NOMO-1 (cell line): Measurements from ENCODE around the gene EPHA4.

ENCODE experiments used
- DNase-seq, 2 experiments: peaks; one replicate each; lab custom pipeline; 2025; ENCODE audit not compliant: unreplicated experiment in 2 of 2; lab: John Stamatoyannopoulos, UW

The EPHA4 gene

DNA sequence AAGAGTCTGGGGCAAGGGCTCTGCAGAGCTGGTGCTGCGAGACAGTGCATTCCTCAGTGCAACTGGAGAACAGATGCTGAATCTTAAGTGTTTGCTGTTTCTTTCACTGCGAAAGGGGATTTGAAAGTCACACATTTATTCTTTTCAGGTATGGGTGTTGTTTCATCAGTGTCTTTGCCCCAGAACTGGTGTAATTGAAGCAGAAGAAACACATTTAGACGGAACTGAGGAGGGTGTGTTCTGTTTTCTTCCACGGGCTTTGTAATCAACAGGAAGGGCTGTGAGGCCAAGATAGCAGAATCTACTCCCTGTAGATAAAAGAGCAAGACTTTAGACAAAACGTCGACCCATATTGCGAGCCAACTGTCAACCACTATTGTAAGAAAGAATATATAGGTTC, 151.9 kb downstream of the EPHA4 start:
- DNase-seq: no peak

DNA sequence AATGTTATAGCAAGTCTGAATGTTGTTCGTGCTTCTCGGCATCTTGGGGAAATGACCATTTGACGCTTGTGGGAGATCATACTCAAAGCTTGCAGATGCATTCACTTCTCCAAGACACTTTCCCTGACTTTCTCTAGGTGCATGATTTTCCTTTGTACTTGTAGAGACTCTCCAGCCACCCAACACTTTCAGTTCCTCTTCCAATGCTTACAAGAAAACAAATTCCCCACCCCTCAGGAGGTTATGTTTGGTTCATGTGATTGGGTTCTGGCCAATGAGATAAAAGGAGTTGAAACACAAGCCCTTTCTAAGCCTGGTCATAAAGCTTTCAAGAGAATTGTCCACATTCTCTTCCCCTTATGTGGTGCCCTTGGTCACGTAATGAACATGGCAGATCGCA, 156.3 kb downstream of the EPHA4 start:
- peak; percentile 0 to 19 for DNase-seq

DNA sequence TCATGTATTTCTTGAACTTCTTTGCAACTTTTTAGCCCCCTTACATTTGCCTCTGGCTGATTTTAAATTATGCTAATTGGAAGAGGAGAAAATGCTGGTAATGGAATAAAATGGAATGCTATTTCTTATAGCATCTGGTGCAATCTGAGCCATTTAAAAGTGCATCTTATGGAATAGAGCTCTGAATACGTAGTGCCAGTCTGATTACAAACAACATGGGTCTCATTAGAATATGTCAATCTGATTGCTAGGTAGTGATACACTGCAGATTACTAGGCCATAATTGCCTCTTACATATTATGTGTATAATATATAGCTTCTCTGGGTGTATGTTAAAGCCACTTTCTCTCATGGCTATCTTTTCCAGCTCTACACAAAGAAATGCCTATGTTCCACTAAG, 159.1 kb downstream of the EPHA4 start:
- no peak for DNase-seq

DNA sequence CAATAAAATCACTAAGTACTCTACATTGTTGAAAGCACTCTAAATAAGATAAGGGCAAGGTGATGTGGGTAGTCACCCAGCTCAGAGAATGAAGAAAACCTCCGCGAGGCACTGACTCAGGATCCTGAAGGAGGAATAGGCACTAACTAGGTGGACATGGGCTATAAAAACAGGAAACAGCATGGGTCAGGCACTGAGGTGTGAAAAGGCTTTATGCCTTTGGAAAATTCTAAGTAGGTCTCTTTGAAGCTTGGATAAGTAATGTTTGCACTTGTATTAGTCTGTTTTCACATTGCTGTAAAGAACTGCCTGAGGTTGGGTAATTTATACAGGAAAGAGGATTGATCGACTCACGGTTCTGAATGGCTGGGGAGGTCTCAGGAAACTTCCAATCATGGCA, 161.6 kb downstream of the EPHA4 start:
- no peak for DNase-seq

DNA sequence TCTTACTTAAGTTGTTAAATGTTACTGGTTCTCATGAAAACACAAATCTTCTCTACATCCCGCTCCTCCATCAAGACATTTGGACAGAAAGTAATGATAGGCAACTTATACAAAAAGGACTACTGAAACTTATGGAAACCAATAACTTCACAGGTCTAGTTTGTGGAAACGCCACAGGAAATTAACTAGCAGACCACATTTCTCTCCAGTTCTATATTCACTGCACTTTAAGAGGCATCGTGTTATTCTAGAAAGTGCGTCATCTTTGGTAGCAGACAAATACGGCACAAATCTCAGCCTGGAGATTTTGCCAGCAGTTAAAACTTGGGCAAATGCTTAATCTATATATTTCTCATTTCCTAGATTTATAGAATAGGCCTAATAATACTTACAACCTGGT, 164.3 kb downstream of the EPHA4 start:
- DNase-seq: no peak

DNA sequence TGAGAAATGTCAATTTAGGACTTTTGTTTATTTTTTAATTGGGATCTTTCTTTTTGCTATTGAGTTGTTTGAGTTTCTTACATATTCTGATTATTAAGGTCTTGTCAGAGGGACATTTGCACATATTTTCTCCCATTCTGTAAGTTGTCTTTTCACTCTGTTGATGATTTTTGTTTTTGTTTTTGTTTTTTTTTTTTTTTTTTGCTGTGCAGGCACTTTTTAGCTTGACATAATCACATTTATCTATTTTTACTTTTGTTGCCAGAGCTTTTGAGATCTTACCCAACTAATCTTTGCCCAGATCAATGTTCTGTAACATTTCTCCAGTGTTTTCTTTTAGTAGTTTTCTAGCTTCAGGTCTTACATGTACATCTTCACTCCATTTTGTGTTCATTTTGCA, 166.6 kb downstream of the EPHA4 start:
- no peak for DNase-seq

DNA sequence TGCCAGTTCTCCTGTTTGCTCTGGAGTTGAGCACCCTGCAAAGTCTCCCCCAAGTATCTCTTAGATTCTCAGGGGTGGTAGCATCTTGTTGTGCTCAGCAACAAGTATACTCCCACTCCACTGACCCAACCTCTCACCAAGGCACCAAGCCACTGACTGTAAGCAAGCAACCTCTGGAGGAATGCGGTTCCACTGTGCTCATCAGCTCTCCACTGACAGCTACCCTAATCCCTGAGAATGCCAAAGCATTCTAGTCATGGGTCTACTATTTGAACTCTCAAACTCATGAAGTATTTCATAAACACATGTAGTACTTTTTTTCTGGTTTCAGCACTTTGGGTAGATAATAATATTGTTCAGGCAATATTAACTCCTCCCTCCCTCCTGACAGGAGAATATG, 170.0 kb downstream of the EPHA4 start:
- DNase-seq: no peak

DNA sequence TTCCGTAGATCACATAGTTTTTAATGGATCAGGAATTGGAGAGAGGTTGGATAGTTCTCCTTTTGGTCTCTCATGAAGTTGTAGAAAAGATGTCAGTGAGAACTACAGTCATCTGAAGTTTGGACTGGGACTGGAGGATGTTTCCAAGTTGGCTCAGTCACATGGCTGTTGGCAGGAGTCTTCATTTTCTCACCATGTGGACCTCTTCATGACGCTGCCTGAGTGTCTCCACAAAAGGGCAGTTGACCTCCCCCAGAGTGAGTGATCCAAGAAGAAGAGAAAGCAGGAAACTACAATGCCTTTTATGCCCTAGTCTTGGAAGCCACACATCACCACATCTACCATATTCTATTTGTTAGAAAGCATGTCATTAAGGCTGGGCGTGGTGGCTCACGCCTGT, 171.7 kb downstream of the EPHA4 start:
- no peak for DNase-seq

DNA sequence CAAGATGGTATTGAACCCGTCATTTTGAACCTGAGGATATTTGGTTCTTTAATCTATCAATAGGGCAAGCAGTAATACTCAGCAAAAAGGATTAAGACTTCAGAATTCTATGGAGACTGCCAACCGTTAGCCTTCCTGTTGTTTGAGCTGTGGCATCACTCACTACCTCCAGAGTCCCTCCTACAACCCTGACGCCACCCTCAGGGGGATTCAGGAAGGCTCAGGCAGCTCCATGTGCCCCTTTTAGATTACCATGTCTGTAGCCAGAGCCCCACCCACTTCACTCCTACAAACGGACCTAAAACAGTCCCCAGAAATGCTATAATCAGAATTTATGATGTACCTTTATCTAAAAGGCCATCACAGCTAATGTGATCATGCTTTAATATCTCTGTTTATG, 172.9 kb downstream of the EPHA4 start:
- DNase-seq: no peak

DNA sequence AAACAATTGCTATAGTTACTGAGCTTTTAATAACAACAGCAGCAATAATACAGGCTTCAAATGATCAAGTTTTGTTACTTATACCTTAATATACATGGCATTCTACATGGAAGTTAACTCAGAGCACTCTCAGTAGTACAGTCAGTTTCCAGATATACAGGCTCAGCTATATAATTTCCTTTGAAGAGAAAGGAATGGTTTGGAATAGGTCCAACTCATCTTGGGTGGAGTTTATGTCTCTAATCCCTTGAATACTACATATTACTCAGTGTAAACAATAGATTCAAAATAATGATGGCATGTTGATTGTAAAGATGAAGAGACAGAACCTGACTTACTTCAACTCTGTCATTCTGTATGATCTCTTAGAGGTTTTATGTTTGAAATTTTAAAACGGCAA, 174.9 kb downstream of the EPHA4 start:
- no peak for DNase-seq

DNA sequence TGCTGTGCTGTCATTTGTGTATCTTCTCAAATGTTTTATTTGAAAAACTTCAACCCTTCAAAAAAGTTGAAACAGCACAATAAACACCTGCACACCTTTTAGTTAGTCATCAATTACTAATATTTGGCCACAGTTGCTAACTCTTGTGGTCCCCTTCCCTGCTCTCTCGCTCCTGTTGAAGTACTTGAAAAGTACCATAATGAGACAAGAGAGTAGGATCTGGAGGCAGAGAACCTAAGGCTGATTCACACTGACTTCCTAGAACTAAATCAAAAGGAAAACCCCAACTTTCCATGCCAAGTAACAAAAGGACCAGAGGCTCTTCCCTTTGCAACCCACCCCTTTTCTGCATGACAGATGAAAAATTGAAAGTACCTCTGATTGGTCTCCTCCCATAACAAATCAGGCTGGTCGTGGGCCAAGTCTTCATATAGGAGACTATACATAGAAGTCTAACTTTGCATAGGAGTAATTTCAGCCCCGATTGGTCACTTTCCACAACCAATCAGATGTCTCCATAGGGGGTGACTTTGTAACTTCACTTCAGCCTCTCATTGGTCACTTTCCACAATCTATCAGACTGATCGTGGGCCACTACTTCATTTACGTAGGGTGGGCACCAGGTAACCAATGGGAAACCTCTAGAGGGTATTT, 179.7 kb downstream of the EPHA4 start:
- DNase-seq: no peak

DNA sequence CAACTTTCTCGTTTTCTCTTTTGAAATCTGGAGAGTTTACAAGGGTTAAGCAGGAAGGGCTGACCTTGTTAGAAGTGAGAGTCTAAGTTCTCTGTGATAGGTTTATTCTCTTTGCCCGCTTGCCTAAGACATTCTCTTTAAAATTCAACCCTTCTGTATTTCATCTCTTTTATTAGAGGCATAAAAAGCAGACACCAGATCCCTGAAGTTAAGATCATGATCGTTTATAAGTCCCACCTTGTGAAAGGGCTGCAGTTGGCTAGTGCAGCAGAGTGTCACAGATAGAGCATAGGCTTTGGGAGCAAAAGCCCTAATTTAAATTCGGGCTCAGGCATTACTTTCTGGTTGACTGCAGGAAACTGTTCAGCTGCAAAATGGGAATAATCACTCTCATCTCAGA, 181.2 kb downstream of the EPHA4 start:
- DNase-seq: no peak

DNA sequence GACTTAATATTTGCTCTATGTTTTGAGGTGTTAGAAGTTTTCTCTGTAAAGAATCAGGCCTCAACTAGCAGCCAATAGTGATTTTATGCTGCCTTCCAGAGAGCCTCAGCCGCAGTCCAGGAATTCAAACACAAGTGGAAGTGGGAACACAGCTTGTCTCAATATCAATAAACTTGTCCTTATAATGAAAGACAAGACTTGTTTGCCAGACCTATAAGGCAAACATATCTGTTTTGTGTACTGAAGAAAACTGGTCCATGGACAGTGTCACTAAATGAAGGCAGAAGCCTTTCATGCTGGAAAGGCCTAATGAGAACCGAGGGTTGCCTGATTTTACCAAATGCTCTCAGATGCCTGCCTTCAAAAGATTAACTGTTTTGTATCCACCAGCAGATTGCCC, 182.2 kb downstream of the EPHA4 start:
- no peak for DNase-seq

DNA sequence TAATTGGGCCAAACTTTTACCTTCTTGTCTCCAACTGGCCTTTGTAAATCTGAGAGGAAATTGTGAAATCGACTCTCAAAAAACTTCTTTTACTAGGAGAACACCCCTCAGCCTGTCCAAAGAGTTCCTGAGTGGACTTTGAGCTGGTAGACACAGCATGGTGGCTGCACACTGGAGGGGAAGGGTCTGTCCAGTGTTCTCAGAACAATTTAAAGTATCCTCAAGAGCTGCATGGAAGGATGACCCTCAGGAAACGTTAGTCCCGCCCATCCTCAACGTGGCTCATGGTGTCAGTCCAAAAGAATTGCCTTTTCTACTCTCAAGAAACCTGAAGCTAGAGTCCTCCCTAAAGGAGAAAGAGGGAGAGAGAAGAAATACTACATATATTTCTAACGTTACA, 182.7 kb downstream of the EPHA4 start:
- no peak for DNase-seq

DNA sequence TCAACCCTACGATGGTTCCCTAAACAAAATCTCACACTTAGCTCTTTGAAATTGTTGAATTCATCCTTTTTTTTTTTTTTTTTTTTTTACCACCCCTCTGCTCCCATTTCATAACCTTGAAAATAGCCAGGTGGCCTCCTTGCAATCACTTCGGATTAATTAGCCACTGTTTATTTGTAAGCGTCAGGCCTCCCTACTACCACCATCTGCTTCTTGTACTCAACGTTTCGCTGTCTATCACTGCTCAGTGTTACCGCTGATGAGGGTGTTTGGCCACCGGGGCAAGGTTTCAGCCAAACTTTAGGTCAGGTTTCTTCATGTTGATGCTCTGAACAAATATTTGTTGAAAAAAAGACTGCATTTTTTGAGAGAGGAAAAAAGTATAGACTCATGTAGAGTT, 183.2 kb downstream of the EPHA4 start:
- DNase-seq: no peak

DNA sequence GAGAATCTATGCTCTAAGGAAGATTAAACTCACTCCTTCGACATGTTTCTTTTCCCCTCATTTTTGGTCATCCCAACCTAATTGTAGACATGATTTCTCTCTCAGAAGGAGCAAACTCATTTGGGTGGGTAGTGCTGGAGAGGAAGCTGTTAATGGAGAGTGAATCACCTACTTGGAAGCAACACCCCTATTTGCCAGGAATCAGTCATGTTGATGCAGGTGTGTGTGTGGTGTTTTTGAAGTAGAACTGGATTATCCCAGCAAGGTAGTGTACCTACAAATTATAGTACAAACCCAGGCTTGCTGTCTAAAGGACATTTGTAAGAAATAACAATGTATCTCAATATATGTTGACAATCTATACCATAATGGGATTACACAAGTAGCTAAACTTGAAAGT, 186.4 kb downstream of the EPHA4 start:
- DNase-seq: no peak

DNA sequence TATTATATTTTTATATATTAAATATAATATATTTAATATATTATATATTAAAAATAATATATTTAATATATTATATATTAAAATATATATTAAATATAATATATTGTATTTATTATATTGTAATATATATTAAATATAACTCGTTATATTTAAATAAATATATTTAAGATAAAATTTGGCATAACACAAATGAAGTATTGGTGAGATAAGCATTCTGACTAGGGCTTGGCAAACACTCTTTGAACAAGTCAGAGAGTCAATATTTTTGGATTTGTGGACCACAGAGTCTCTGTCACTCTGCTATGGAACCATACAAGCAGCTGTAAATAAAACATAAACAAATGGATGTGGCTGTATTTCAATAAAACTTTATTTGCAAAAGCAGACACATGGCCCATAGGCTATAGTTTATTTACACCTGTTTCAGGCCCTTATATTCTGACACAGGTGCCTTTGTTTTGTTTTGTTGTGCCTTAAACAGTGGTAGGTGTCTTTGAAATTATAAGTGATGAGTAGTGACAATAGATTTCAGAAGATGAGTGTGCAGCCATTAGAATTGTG, 190.1 kb downstream of the EPHA4 start:
- DNase-seq: no peak

DNA sequence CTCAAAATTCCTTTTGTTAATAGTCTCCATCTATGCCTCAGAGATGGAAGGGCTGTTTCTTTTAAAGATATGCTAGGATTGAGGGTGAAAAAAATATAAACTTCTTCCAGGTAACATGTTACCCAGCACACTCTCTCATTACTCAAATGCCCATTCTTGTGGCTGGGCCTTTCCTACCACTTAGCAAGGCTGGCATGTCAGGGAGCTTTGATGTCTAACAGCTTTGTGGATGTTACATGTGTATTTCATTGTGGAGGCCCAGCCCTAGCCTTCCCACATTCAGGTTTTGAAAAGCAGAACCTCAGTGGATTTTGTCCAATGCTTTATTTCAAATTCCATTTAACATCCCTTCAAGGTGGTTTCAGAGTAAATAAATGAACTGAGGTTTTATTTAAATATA, 191.4 kb downstream of the EPHA4 start:
- DNase-seq: no peak

DNA sequence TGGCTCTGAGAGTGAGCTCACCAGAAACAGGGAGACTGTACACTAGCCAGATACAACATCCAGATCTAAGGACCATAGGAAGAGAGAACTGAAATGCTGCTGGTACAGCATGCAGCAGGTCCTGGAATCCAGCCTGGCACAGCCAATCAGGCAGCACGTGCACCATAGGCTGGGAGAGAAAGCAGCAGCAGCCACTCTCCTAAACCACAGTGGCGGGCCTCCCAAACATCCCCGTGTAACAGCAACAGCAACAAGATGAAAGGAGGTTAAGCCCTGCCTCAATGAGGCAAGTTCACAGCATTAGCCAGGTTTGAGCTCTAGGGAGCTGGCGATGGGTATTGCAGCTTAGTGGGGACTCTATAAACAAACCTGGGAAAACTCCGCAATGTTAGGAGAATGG, 192.0 kb downstream of the EPHA4 start:
- no peak for DNase-seq

DNA sequence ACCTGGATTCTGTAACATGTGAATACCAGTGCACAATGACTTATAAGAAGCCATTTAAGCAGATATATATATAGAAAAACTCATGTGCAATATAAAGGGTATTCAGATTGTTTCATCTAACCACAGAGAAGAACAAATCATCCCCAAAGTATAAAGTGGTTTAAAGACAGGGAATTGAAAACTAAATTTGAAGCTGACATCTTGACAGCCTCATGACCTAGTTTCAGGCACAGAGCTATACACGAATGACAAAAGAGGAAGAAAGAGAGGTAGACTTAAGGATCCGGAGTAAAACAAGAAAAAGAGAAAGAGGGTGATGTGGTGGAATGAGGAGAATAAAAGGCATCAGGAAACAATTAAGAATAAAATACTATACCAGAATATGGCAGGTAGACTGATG, 194.5 kb downstream of the EPHA4 start:
- DNase-seq: no peak

DNA sequence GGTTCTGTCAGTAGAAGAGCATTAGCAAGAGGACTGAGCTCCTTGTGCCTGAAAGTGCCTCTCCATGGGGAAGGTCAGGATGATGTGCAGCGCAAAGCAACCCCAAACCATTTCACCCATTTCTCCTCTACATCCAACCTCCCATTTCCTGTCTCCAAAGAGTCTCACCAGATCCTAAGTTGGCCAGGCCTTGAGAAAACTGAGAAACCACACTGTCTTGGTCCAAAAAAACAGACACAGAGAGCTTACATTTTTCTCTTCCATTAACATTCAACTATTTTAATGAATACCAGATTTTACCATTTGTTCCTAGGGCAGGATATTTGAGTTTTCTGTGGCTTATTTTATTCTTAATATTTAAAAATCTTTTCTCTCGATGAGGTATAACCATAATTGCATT, 195.0 kb downstream of the EPHA4 start:
- DNase-seq: no peak

DNA sequence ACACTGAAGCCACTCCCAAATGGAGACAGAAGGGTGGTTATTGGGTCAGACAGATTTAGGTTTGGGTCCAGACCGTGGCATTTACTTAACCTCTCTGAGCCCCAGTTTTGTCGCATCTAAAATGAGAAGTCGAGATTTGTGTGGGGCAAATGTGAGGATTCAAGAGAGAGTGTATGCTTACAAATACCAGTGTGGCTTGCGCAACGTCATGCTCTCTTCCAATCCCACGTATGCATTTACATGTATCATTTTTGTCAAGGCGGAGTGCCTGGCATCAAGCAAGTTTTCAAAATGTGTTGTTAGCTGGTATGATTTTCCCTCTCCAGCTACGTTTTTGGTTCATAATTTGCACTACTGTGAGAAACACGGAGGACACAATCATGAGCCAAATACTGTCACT, 197.9 kb downstream of the EPHA4 start:
- DNase-seq: no peak

DNA sequence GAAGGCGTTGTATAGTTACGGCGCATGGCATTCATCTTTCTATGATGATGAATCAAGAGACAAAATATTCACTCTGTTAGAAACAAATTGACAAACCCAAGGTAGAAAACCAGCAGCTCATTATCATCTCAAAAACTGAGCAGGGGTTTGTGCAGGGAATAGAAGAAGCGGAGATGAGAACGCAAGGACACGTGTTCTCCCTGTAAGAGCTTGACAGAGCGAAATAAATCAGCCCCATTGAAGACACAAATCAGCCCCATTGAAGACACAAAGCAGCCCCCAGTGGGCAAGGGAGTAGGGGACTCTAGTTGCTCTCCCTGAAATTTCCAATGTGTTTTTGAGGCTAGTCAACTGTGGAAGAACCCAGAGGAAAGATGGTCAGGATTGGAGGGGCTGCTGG, 199.2 kb downstream of the EPHA4 start:
- DNase-seq: no peak
